SK-N-SH (cell line): ENCODE results near the gene P2RY11. TPM values are rescaled to one million over a fixed set of nuclear protein-coding genes. Genes with fewer than 3 reads are reported as not detected.

Experiments used
- CTCF ChIA-PET: fragments of 300-600, 350-600 bp; formaldehyde crosslinking; extraction: SDS; loops from one replicate; lab custom pipeline; 2021; lab: Yijun Ruan, JAX
- POLR2A ChIA-PET: fragments of 350-600 bp; sonication (Branson Sonifier 250); formaldehyde crosslinking; extraction: SDS; loops from one replicate; lab custom pipeline; 2020; ENCODE audit warnings: antibody characterized with exemption, inconsistent platforms; lab: Yijun Ruan, JAX
- DNase-seq: peaks from one replicate; pipeline ENCODE4 v3.0.0; 2012
- H2AFZ ChIP-seq: fragments of 200-600 bp; sonication (generic); 2 replicates; pipeline ENCODE4 v1.8.1; 2016; ENCODE audit warnings: antibody characterized with exemption, mild to moderate bottlenecking, low read depth
- H3F3A ChIP-seq: fragments of 200-600 bp; sonication (generic); replicated peaks from 2 replicates; pipeline ENCODE3; 2016; ENCODE audit warnings: antibody characterized with exemption, mild to moderate bottlenecking; ENCODE audit not compliant: insufficient read depth
- H3K27ac ChIP-seq, 2 experiments: fragments of 200-500 bp in 1 of 2; fragments of 200-600 bp in 1 of 2; sonication (Bioruptor generic) in 1 of 2; sonication (generic), shearing (Covaris generic) in 1 of 2; 2 replicates each; pipeline versions ENCODE4 v1.5.1 to v1.6.1; 2014 to 2016; ENCODE audit warnings: low read depth in 2 of 2, inconsistent platforms in 1 of 2, low read length in 1 of 2, mild to moderate bottlenecking in 1 of 2, mixed read lengths in 1 of 2
- H3K27me3 ChIP-seq: fragments of 200-600 bp; sonication (generic), shearing (Covaris generic); 2 replicates; pipeline ENCODE4 v1.6.1; 2016; ENCODE audit warnings: mixed run types; ENCODE audit not compliant: insufficient read depth
- H3K36me3 ChIP-seq, 2 experiments: fragments of 200-500 bp in 1 of 2; fragments of 200-600 bp in 1 of 2; sonication (Bioruptor generic) in 1 of 2; sonication (generic) in 1 of 2; replicated peaks in 1 of 2; 2 replicates each; pipeline versions ENCODE3 to v1.5.1; 2014 to 2016; ENCODE audit warnings: low read length in 1 of 2, mild to moderate bottlenecking in 1 of 2; ENCODE audit not compliant: insufficient read depth in 2 of 2, control insufficient read depth in 1 of 2
- H3K4me1 ChIP-seq, 2 experiments: fragments of 200-500 bp in 1 of 2; fragments of 200-600 bp in 1 of 2; sonication (Bioruptor generic) in 1 of 2; sonication (generic), shearing (Covaris generic) in 1 of 2; 2 replicates each; pipeline versions ENCODE4 v1.5.1 to v1.6.1; 2014 to 2016; ENCODE audit warnings: low read depth in 1 of 2, low read length in 1 of 2, mixed run types in 1 of 2; ENCODE audit not compliant: insufficient read depth in 2 of 2, control insufficient read depth in 1 of 2
- H3K4me2 ChIP-seq: fragments of 200-600 bp; sonication (generic), shearing (Covaris generic); 2 replicates; pipeline ENCODE4 v1.6.1; 2017; ENCODE audit warnings: mixed run types
- H3K4me3 ChIP-seq, 2 experiments: fragments of 200-500 bp in 1 of 2; fragments of 200-600 bp in 1 of 2; sonication (Bioruptor generic) in 1 of 2; sonication (generic), shearing (Covaris generic) in 1 of 2; 2 replicates each; pipeline versions ENCODE4 v1.5.1 to v1.8.1; 2014 to 2016; ENCODE audit warnings: low read depth in 2 of 2, inconsistent platforms in 1 of 2, low read length in 1 of 2, mild to moderate bottlenecking in 1 of 2, mixed read lengths in 1 of 2, moderate library complexity in 1 of 2
- H3K79me2 ChIP-seq: fragments of 200-600 bp; sonication (generic); 2 replicates; pipeline ENCODE4 v1.8.1; 2017; ENCODE audit warnings: mild to moderate bottlenecking; ENCODE audit not compliant: insufficient read depth
- H3K9ac ChIP-seq: fragments of 200-600 bp; sonication (generic); 2 replicates; pipeline ENCODE4 v1.6.1; 2017; ENCODE audit warnings: mixed run types
- H3K9me2 ChIP-seq: fragments of 200-600 bp; sonication (generic); 2 replicates; pipeline ENCODE4 v1.6.1; 2017; ENCODE audit warnings: mixed run types
- H3K9me3 ChIP-seq: fragments of 200-600 bp; sonication (generic); 2 replicates; pipeline ENCODE4 v1.6.1; 2017; ENCODE audit warnings: mixed run types, mild to moderate bottlenecking, moderate library complexity
- H4K20me1 ChIP-seq: fragments of 200-600 bp; sonication (generic); 2 replicates; pipeline ENCODE4 v1.6.1; 2017; ENCODE audit warnings: mild to moderate bottlenecking, mixed run types; ENCODE audit not compliant: insufficient read depth
- EP300 ChIP-seq, 2 experiments: IDR thresholded peaks; 2 replicates each; pipeline versions ENCODE4 v1.4.0 to v1.6.1; 2012; ENCODE audit warnings: borderline replicate concordance in 1 of 2, low read depth in 1 of 2, low read length in 1 of 2
- IRF3 ChIP-seq: fragments of 150-350 bp; IDR thresholded peaks from 2 replicates; pipeline ENCODE4 v1.6.1; 2016; ENCODE audit warnings: mild to moderate bottlenecking, low read depth, low read length
- MAX ChIP-seq: IDR thresholded peaks from 2 replicates; pipeline ENCODE4 v1.4.0; 2012; ENCODE audit warnings: low read depth
- MXI1 ChIP-seq: IDR thresholded peaks from 2 replicates; pipeline ENCODE4 v1.6.1; 2012; ENCODE audit warnings: mild to moderate bottlenecking, low read depth, low read length, improper control_type of control experiment
- NRF1 ChIP-seq: IDR thresholded peaks from 2 replicates; pipeline ENCODE4 v1.6.1; 2012; ENCODE audit warnings: low read depth, mild to moderate bottlenecking, low read length
- POLR2AphosphoS5 ChIP-seq: IDR thresholded peaks from 2 replicates; pipeline ENCODE4 v1.6.1; 2012; ENCODE audit warnings: low read depth, low read length
- RAD21 ChIP-seq: IDR thresholded peaks from 2 replicates; pipeline ENCODE4 v1.6.1; 2012; ENCODE audit warnings: mild to moderate bottlenecking, low read length
- REST ChIP-seq: IDR thresholded peaks from 2 replicates; pipeline ENCODE4 v1.6.1; 2012; ENCODE audit warnings: mild to moderate bottlenecking, low read depth, low read length, moderate library complexity
- SIN3A ChIP-seq: IDR thresholded peaks from 2 replicates; pipeline ENCODE4 v1.6.1; 2012; ENCODE audit warnings: low read depth, mild to moderate bottlenecking, low read length, moderate library complexity, borderline replicate concordance
- SMC3 ChIP-seq: IDR thresholded peaks from 2 replicates; pipeline ENCODE4 v1.6.1; 2012; ENCODE audit warnings: low read depth, low read length, improper control_type of control experiment
- TCF12 ChIP-seq: IDR thresholded peaks from 2 replicates; pipeline ENCODE4 v1.4.0; 2012
- USF2 ChIP-seq: fragments of 150-350 bp; IDR thresholded peaks from 2 replicates; pipeline ENCODE4 v1.6.1; 2017; ENCODE audit warnings: antibody characterized with exemption, low read length, low read depth, borderline replicate concordance
- YY1 ChIP-seq: IDR thresholded peaks from 2 replicates; pipeline ENCODE4 v1.4.0; 2012; ENCODE audit warnings: low read depth, mild to moderate bottlenecking
- ZBTB33 ChIP-seq: IDR thresholded peaks from 2 replicates; pipeline ENCODE4 v1.4.0; 2012; ENCODE audit warnings: low read depth, borderline replicate concordance
- WGBS: methylation state at CpG from one replicate; pipeline ENCODE4 v1.1.6; 2017; ENCODE audit warnings: low lambda C conversion rate; 5-methylcytosine and 5-hydroxymethylcytosine counted together
- polyA plus RNA-seq, 3 experiments: library from polyadenylated mRNA; depleted of rRNA; stranded (reverse); fragments of >200 nt; gene quantifications; 2 replicates each; pipeline ENCODE4 v1.2.3, GENCODE V29; 2012

Gene P2RY11
- polyA plus RNA-seq, 1 of the 3 experiments (the other 2 are of a cell fraction), result 6.8 TPM

GRCh38 chr19:10095948-10096614, 15.4 kb upstream of the P2RY11 start:
- CTCF ChIA-PET, result interaction anchor here (0.7 to 5.2 kb wide), 5 partner anchors 10 to 165 kb away, joined by 3 to 38 read pairs (median 6); partner anchors contain the start of gene PPAN
- peak; percentile 99 for DNase-seq
- Histone ChIP-seq H3K27ac (peak overlapping the region; percentile 48 to 70; a peak in 3 of 4 replicates), H3K36me3 (peaks cover 0 to 5% of the 10 kb centered on the region in 2 experiments), H2AFZ (peak overlapping the region; percentile 96), H3K4me1 (peaks cover 0 to 7% of the 10 kb centered on the region in 2 experiments; a peak in 1 of 4 replicates), H3K9ac (no peak overlapping the region), H3K9me3 (no peaks in the 10 kb centered on the region), H4K20me1 (no peaks in the 10 kb centered on the region), H3K27me3 (no peaks in the 10 kb centered on the region), H3K4me2 (peak overlapping the region; percentile 93), H3F3A (peaks cover 4% of the 10 kb centered on the region), H3K9me2 (no peaks in the 10 kb centered on the region), H3K79me2 (no peaks in the 10 kb centered on the region), H3K4me3 (peak overlapping the region; percentile 35 to 52)
- POLR2A ChIA-PET, result interaction anchor here (0.7 to 1.9 kb wide), 8 partner anchors 8 to 98 kb away, joined by 3 to 21 read pairs (median 4); partner anchors contain the start of genes DNMT1, P2RY11 and PPAN
- 3% methylated on average over 23 of the region's 97 CpGs for WGBS
- TF ChIP-seq SMC3 (no peak), TCF12 (no peak), REST (no peak), MAX (peak; percentile 86), POLR2AphosphoS5 (peak; percentile 57), EP300 (IDR thresholded peaks at IDR 0.05; ENCODE audit: borderline replicate concordance in 1 of 2, low read depth in 1 of 2, low read length in 1 of 2) (no peak), RAD21 (no peak), IRF3 (no peak), MXI1 (peak; percentile 85), SIN3A (peak; percentile 66; the same call in 1 of the 2 replicates), ZBTB33 (no peak), YY1 (no peak), NRF1 (peak; percentile 88), USF2 (no peak)
